Epithelial cell of proximal tubule (primary cell): ENCODE results near the gene MICALL1. TPM values are rescaled to one million over a fixed set of nuclear protein-coding genes. Genes with fewer than 3 reads are reported as not detected.

ENCODE experiments used
- DNase-seq: peaks from one replicate; pipeline ENCODE4 v3.0.0-alpha.2; 2011; ENCODE audit warnings: low read depth
- H3K4me3 ChIP-seq: 2 replicates; pipeline ENCODE4 v1.5.1; 2011; ENCODE audit warnings: low read depth, mild to moderate bottlenecking, low read length
- CTCF ChIP-seq: conservative IDR thresholded peaks from 2 replicates; pipeline ENCODE4 v1.5.1; 2012; ENCODE audit warnings: low read depth, mild to moderate bottlenecking, low read length
- total RNA-seq: library from RNA; depleted of rRNA; stranded (reverse); fragments of >200 nt; gene quantifications from 2 replicates; pipeline ENCODE4 v1.2.3, GENCODE V29; 2015

Gene MICALL1
- total RNA-seq, 1 donor from 2014 or later, result 74.8 TPM

GRCh38 chr22:37965940-37966664 is 60.0 kb downstream of the MICALL1 start:
- TF ChIP-seq CTCF, result no peak
- no peak overlapping the region for H3K4me3 ChIP-seq
- peak; percentile 48 for DNase-seq

- no peak for DNase-seq
- TF ChIP-seq CTCF, result no peak
- H3K4me3 ChIP-seq, result no peak overlapping the region
Observed at GRCh38 chr22:37967147-37967546, 61.0 kb downstream of the MICALL1 start.

- TF ChIP-seq CTCF, result no peak
- H3K4me3 ChIP-seq, result no peak overlapping the region
- no peak for DNase-seq
Observed at GRCh38 chr22:37967637-37968451, 61.7 kb downstream of the MICALL1 start.

GRCh38 chr22:37968452-37969251 is 62.6 kb downstream of the MICALL1 start:
- TF ChIP-seq CTCF, result no peak
- H3K4me3 ChIP-seq, result no peak overlapping the region

GRCh38 chr22:37970864-37971263 is 64.8 kb downstream of the MICALL1 start:
- no peak for TF ChIP-seq CTCF
- DNase-seq, result no peak
- no peak overlapping the region for H3K4me3 ChIP-seq

More at GRCh38 chr22:37968452-37969251, 62.6 kb downstream of the MICALL1 start:
- no peak for DNase-seq

GRCh38 chr22:37971475-37972434 is 65.7 kb downstream of the MICALL1 start:
- TF ChIP-seq CTCF, result no peak
- H3K4me3 ChIP-seq, result no peak overlapping the region
- DNase-seq, result no peak
